Liver (tissue), 9 donors: ENCODE data around the gene AP3S1. TPM values are rescaled to one million over a fixed set of nuclear protein-coding genes. Genes with fewer than 3 reads are reported as not detected.

Source experiments
- DNase-seq: peaks from one replicate; pipeline ENCODE4 v3.0.0-alpha.2; 2017; ENCODE audit warnings: low spot score
- H3K27ac ChIP-seq, 2 donors: one replicate each; pipeline ENCODE4 v1.7.0; 2013; ENCODE audit warnings: inconsistent platforms in 2 of 2, low read length in 2 of 2, control low read depth in 1 of 2, low read depth in 1 of 2, mild to moderate bottlenecking in 1 of 2
- H3K27me3 ChIP-seq, 4 donors: one replicate each; pipeline versions ENCODE4 v1.6.1 to v1.7.0; 2013; ENCODE audit warnings: low read length in 3 of 4, inconsistent platforms in 1 of 4, mild to moderate bottlenecking in 1 of 4, moderate library complexity in 1 of 4; ENCODE audit not compliant: control insufficient read depth in 4 of 4, insufficient read depth in 4 of 4
- H3K36me3 ChIP-seq, 4 donors: one replicate each; pipeline versions ENCODE4 v1.6.1 to v1.7.0; 2013; ENCODE audit warnings: low read length in 3 of 4, mild to moderate bottlenecking in 3 of 4, low read depth in 1 of 4, moderate library complexity in 1 of 4; ENCODE audit not compliant: control insufficient read depth in 4 of 4, insufficient read depth in 3 of 4
- H3K4me1 ChIP-seq, 4 donors: one replicate each; pipeline versions ENCODE4 v1.6.1 to v1.7.0; 2013; ENCODE audit warnings: low read length in 3 of 4, mild to moderate bottlenecking in 3 of 4, moderate library complexity in 1 of 4; ENCODE audit not compliant: control insufficient read depth in 4 of 4, insufficient read depth in 4 of 4
- H3K4me3 ChIP-seq, 3 donors: one replicate each; pipeline versions ENCODE4 v1.6.1 to v1.7.0; 2013; ENCODE audit warnings: low read length in 3 of 3, control low read depth in 1 of 3, low read depth in 1 of 3, mild to moderate bottlenecking in 1 of 3
- H3K9ac ChIP-seq, 2 donors: one replicate each; pipeline ENCODE4 v1.7.0; 2013; ENCODE audit warnings: low read length in 2 of 2, mild to moderate bottlenecking in 2 of 2, moderate library complexity in 2 of 2, control low read depth in 1 of 2, low read depth in 1 of 2
- H3K9me3 ChIP-seq, 4 donors: one replicate each; pipeline versions ENCODE4 v1.6.1 to v1.7.0; 2013; ENCODE audit warnings: low read length in 3 of 4; ENCODE audit not compliant: control insufficient read depth in 4 of 4
- ATF3 ChIP-seq: IDR thresholded peaks from 2 replicates; pipeline ENCODE4 v1.6.1; 2016; ENCODE audit warnings: antibody characterized with exemption
- CTCF ChIP-seq: fragments of 150-350 bp; IDR thresholded peaks from 2 replicates; pipeline ENCODE4 v1.5.1; 2017; ENCODE audit warnings: improper control_type of control experiment, low read depth, low read length; ENCODE audit not compliant: missing input control
- EGR1 ChIP-seq, 2 donors: IDR thresholded peaks; 2 replicates each; pipeline ENCODE4 v1.6.1; 2016 to 2018; ENCODE audit warnings: antibody characterized with exemption in 2 of 2, low read depth in 2 of 2
- FOXA1 ChIP-seq: IDR thresholded peaks from 2 replicates; pipeline ENCODE4 v1.6.1; 2016; ENCODE audit warnings: antibody characterized with exemption
- FOXA2 ChIP-seq: IDR thresholded peaks from 2 replicates; pipeline ENCODE4 v1.6.1; 2016; ENCODE audit warnings: antibody characterized with exemption
- GABPA ChIP-seq, 2 donors: IDR thresholded peaks in 1 of 2; conservative IDR thresholded peaks in 1 of 2; 2 replicates each; pipeline ENCODE4 v1.6.1; 2016; ENCODE audit warnings: antibody characterized with exemption in 2 of 2, mild to moderate bottlenecking in 1 of 2, moderate library complexity in 1 of 2
- HNF4A ChIP-seq, 2 donors: conservative IDR thresholded peaks; 2 replicates each; pipeline ENCODE4 v1.6.1; 2016; ENCODE audit warnings: antibody characterized with exemption in 2 of 2, mild to moderate bottlenecking in 2 of 2
- HNF4G ChIP-seq: IDR thresholded peaks from 2 replicates; pipeline ENCODE4 v1.6.1; 2016; ENCODE audit warnings: antibody characterized with exemption
- MAX ChIP-seq: IDR thresholded peaks from 2 replicates; pipeline ENCODE4 v1.6.1; 2016; ENCODE audit warnings: antibody characterized with exemption
- NR2F2 ChIP-seq: IDR thresholded peaks from 2 replicates; pipeline ENCODE4 v1.6.1; 2016; ENCODE audit warnings: antibody characterized with exemption
- RAD21 ChIP-seq, 2 donors: IDR thresholded peaks; 2 replicates each; pipeline ENCODE4 v1.6.1; 2016; ENCODE audit warnings: antibody characterized with exemption in 2 of 2, mild to moderate bottlenecking in 2 of 2
- REST ChIP-seq: IDR thresholded peaks from 2 replicates; pipeline ENCODE4 v1.6.1; 2016; ENCODE audit warnings: antibody characterized with exemption, mild to moderate bottlenecking
- RXRA ChIP-seq, 2 donors: IDR thresholded peaks; 2 replicates each; pipeline ENCODE4 v1.6.1; 2017 to 2018; ENCODE audit warnings: antibody characterized with exemption in 2 of 2, mild to moderate bottlenecking in 1 of 2
- SP1 ChIP-seq: IDR thresholded peaks from 2 replicates; pipeline ENCODE4 v1.6.1; 2018; ENCODE audit warnings: antibody characterized with exemption, mild to moderate bottlenecking
- YY1 ChIP-seq: IDR thresholded peaks from 2 replicates; pipeline ENCODE4 v1.6.1; 2016; ENCODE audit warnings: antibody characterized with exemption, mild to moderate bottlenecking
- ZBTB33 ChIP-seq: IDR thresholded peaks from 2 replicates; pipeline ENCODE4 v1.6.1; 2016; ENCODE audit warnings: antibody characterized with exemption
- WGBS: extraction: QIAGEN DNeasy Blood & Tissue Kit; methylation state at CpG from one replicate; pipeline ENCODE4 v1.1.7; 2013; 5-methylcytosine and 5-hydroxymethylcytosine counted together
- polyA plus RNA-seq, 2 donors: library from polyadenylated mRNA; stranded (reverse) in 1 of 2; unstranded in 1 of 2; fragments of 200-250 nt in 1 of 2; fragments of >200 nt in 1 of 2; fragmentation: Nextera tagmentation in 1 of 2; extraction: Ambion mirVana in 1 of 2; gene quantifications; one replicate each; pipeline versions ENCODE4 v1.2.1 to v1.2.3, GENCODE V29; 2013 to 2015
- total RNA-seq, 2 donors: library from RNA; depleted of rRNA; stranded (reverse); fragments of >200 nt; gene quantifications; one replicate each; pipeline ENCODE4 v1.2.3, GENCODE V29; 2014
- donor health status: healthy.
- donor health status: healthy.
- donor health status: healthy.
- donor health status: healthy.
- donor health status: healthy.

AP3S1 gene
- total and polyA plus RNA-seq, 4 donors, result 32.7 to 52.7 (median 40.9) TPM

- H3K9me3 ChIP-seq, result no peaks in the 10 kb centered on the region
- peaks cover 0 to 16% (median 11%) of the 10 kb centered on the region in 4 donors for H3K36me3 ChIP-seq
- peak overlapping the region; percentile 73 to 100 (median 73) for H3K4me3 ChIP-seq
- H3K9ac ChIP-seq, result peak overlapping the region; percentile 70 to 79
- DNase-seq, result no peak
- TF ChIP-seq GABPA (IDR thresholded peaks at IDR 0.05 in 1 of 2, conservative IDR thresholded peaks at IDR 0.05 in 1 of 2) (no peak), RAD21 (IDR thresholded peaks at IDR 0.05) (no peak), REST (no peak), ATF3 (no peak), MAX (no peak), RXRA (IDR thresholded peaks at IDR 0.05) (no peak), FOXA1 (no peak), HNF4A (conservative IDR thresholded peaks at IDR 0.05) (no peak), HNF4G (no peak), SP1 (no peak), CTCF (no peak), EGR1 (IDR thresholded peaks at IDR 0.05; ENCODE audit: low read depth in 2 of 2) (no peak)
- WGBS, result under 1% methylated on average over 5 of the region's 5 CpGs
- H3K27ac ChIP-seq, result peak overlapping the region; percentile 88 to 93
- peaks cover 0 to 44% (median 31%) of the 10 kb centered on the region in 4 donors for H3K4me1 ChIP-seq
- H3K27me3 ChIP-seq, result no peaks in the 10 kb centered on the region
These were observed 862 bp upstream of the AP3S1 start for GRCh38 chr5:115840873-115841272.

GRCh38 chr5:115842089-115842935, 577 bp downstream of the AP3S1 start:
- under 1% methylated on average over 68 of the region's 68 CpGs for WGBS
- Histone ChIP-seq H3K36me3 (peaks cover 0 to 2% (median 1%) of the 10 kb centered on the region in 4 donors), H3K4me3 (peak overlapping the region; percentile 72 to 100 (median 73)), H3K4me1 (peaks cover 0 to 44% (median 31%) of the 10 kb centered on the region in 4 donors), H3K9me3 (no peaks in the 10 kb centered on the region), H3K27me3 (no peaks in the 10 kb centered on the region), H3K27ac (peak overlapping the region; percentile 88 to 93), H3K9ac (peak overlapping the region; percentile 23 to 98)
- no peak for DNase-seq
- TF ChIP-seq REST (no peak), RAD21 (IDR thresholded peaks at IDR 0.05) (no peak), RXRA (IDR thresholded peaks at IDR 0.05) (no peak), YY1 (no peak), ZBTB33 (no peak), ATF3 (no peak), NR2F2 (no peak), GABPA (IDR thresholded peaks at IDR 0.05 in 1 of 2, conservative IDR thresholded peaks at IDR 0.05 in 1 of 2) (no peak), SP1 (no peak), FOXA2 (no peak)
